NCI-H1417 treated with DMSO at 0.1 percent for 48 hours (cell line): ENCODE data around the gene COL19A1.

Source experiments
- DNase-seq: peaks from one replicate; lab custom pipeline; 2025; lab: John Stamatoyannopoulos, UW

The COL19A1 gene

DNA sequence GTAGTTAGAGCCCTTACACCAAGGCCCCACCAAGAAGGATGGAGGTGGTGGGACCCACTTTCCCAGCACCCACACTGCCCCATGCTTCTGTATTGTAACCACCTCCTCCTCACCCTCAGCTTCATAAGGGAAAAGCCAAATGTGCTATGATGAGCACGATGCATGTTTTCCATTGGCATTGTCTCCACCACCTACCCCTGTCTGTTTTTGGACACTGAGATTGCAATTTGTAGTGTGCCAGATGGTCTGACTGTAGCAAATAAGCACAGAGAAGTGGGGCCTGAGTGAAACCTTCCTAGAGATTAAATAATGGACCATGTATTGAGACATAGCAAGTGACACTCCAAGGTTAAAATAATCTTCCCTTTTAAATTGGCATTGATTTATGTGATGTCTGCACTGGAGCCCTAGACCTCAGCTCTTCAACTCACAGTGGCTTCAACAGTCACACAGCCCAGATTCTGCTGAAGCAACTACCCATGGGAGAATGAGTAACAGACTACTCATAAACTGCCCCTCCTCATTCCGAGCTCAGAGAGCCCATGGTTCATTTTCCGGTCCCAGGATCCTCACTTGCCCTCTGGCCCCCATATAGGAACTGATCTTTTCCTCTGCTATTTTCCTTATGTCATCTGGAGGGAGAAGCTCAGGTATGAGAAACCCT, 258.7 kb downstream of the COL19A1 start:
- no peak for DNase-seq

DNA sequence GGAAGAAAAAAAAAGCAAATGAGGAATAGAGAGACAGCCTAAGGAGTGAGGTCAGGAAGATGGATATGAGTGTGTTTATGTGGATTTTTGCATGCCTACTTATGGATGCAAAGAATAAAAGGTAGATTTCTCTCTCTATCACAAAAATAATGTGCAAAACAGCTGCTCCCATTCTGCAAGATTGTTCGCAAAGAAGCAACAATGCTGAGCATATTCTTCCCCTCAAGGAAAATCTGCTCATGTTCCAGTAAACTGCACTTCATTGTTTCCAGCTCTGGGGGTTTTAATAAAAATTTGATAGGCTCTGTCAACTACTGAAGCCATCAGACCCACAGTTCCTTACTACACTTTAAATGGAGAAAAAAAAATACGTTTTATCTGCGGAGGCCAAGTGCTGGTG, 259.2 kb downstream of the COL19A1 start:
- no peak for DNase-seq

DNA sequence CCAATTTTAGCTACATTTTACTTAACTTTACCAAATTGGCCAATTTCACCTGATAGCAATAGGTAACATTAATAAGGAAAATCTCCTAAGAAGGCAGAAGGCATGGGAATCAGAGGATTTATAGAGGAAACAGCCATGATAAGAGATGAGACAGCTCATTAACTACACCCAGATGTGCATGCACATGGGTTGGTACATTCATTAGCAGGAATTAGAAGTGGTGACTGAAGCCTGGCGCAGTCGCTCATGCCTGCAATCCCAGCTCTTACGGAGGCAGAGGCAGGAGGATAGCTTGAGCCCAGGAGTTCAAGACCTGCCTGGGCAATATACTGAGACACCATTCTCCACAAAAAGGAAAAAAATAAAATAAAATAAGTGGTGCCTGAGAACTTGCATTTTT, 263.0 kb downstream of the COL19A1 start:
- DNase-seq, result no peak

DNA sequence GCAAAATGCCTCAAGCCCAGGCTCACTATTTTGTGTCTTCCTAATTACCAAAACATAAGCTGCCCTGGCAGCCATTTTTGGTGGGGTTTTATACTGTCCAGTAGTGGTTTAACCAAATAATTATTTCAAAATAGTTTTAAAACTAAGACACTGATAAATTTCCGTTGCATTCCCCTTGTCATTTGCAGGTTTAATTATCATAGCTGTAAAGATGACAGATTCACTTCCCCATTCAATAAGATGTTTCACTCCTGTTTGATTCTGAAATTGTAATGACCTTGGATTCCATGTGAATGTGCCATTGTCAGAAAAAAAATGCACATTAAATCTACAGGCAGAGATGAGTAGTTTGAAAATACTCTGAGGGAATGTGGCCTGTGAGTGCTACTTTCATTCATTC, 264.5 kb downstream of the COL19A1 start:
- DNase-seq, result no peak

DNA sequence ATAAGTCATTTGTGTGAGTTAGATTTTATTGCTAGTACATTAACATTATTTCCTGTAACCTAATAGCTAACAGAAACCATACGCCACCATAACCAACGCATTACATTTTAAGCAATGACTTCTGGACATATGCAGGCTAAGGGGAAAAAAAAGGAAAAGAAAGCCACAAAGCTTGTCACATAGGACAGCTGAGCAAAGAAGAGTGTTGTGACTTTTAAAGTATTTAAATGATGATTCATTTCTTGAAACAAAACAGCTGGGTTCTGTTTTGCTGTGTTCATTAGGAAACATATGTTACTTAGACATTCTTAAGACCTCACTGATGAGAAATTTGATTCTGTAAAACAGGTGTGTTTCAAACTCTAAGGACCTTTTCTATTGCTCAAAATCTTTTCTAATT, 265.2 kb downstream of the COL19A1 start:
- no peak for DNase-seq

GRCh38 chr6:70133246-70133645, 266.9 kb downstream of the COL19A1 start:
- no peak for DNase-seq

- DNase-seq, result no peak
Measured at GRCh38 chr6:70134542-70134941, 268.2 kb downstream of the COL19A1 start.

GRCh38 chr6:70135219-70136160, 269.1 kb downstream of the COL19A1 start:
- no peak for DNase-seq

DNA sequence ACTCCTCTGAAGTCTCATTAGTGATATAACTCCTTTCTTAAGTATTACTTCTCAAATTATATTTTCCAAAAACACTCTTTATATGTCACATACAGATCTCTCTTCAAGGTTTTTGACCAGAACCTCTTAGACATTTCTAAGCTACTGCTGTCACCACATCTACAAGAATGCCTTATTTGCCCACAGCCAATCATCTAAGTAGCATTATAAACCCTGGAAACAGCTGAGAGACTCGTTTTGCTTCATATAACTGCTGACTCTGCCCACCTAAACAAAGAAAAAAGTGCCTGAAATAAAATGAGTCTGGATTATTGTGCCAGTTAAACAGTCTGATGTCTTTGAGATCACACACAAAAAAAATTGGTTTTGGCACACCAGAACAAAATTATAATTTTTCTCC, 270.6 kb downstream of the COL19A1 start:
- no peak for DNase-seq

DNA sequence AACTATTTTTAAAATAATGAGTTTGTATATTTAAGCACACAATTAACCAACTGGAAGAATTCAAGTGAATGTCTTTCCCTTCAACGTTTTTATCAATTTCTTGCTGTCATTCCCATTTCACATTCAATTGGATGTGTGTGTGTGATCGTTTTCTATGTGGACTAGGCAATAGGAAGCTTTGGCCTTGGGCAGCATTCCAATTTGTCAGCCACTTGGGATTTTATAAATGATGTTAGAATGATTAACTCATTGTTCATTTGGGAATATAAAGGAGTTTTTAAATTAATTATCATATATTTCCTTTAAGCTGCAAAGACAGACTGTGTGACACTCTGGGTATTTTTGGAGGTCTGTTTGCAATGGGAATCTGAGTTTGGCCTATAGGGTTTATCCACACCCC, 274.1 kb downstream of the COL19A1 start:
- DNase-seq, result no peak

DNA sequence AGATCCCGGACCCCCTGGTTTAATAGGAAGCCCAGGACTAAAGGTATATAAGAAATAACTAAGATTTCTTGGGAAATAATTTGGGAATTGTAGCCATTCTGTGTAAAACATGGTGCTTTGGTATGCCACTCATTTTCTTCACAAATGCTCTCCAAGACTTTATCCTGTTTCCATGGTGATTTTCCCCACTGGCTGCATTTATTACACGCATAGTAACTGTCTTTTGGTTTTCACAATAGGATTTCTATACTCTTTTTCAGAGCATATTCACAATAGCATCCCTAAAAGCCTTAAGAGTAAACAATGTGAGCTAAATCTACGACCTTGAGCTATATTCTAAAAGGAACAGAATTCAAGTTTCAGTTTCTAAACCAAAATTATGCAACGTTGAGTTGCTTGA, 275.7 kb downstream of the COL19A1 start:
- no peak for DNase-seq

- no peak for DNase-seq
Measured at GRCh38 chr6:70145178-70145577, 278.8 kb downstream of the COL19A1 start.

DNA sequence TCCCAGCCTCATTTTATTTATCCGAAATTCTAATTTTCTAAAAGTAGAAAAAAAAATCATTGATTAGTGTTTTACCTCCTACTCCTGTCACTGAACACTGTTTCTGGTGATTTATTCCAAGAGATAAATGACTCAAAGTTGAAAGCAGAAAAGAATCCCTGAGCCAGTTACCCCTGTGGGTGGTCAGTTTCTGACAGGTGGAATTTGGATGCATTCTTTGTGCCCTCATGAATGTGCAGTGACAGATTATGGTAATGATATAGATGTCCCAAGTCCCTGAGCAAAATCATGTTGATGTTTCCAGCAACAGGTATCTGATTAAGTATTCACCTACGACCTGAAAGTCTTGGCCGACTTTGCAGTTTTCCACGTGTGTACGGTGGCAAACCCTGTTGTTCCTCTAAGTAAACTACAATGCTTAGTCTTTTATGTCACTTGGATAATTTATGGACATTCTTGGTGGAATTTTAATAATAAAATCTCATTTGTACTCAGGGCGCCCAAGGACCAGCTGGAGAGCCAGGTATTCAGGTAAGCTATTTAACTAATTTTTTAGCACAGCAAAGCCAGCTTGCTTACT, 282.9 kb downstream of the COL19A1 start:
- DNase-seq, result no peak

DNA sequence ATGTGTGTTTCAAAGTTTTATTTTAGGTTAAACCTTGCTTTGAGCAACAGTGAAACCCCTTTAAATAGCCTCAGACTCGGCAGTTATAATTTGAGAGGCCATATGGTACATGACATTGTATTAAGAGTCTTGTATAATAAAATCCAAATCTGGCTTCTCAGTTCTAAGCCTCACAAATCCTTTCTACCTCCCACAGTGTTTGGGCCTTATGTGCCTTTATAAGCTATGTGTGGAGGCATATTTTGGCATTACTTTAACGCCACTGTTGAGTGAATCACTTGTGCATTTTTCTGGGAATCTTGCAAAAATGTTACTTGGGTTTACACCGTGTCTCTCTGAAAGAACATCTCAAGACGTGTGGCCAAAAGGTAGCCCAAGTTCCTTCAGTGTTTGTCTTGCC, 284.2 kb downstream of the COL19A1 start:
- no peak for DNase-seq

GRCh38 chr6:70151616-70152015, 285.3 kb downstream of the COL19A1 start:
- DNase-seq, result no peak

- no peak for DNase-seq
Measured at GRCh38 chr6:70152786-70153185, 286.4 kb downstream of the COL19A1 start.

DNA sequence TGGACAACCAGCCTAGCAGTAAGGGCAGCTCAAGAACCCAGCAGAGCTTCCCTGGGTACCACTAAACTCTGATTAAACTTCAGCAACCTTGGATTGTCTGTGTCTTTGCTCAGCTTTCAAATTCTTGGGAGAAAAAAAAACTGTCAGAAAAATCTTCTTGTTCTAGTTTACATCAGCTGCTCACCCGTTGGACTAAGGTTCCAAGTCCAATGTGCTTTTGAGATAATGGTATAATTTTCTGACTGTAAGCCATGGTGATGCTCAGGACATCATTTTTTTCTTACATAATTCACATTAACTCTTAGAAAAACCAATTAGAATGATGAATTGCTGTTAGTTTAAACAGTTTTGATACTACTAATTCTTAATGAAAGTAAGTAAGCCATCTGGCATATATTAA, 290.7 kb downstream of the COL19A1 start:
- DNase-seq, result no peak

DNA sequence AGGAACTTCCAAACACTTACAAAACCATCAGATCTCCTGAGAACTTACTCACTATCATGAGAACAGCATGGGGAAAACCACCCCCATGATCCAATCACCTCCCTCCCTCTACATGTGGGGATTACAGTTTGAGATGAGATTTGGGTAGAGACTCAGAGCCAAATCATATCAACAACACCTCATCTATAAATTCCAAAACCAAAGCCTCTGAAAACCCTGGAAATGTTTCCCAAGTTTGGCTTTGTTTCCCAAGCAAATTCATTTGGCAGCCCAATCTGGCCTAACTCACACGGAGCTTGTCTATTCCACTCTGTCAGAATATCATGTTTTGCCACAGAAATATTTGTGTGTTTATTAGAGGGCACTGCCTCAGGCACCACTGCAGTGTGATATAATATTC, 293.9 kb downstream of the COL19A1 start:
- DNase-seq, result no peak

DNA sequence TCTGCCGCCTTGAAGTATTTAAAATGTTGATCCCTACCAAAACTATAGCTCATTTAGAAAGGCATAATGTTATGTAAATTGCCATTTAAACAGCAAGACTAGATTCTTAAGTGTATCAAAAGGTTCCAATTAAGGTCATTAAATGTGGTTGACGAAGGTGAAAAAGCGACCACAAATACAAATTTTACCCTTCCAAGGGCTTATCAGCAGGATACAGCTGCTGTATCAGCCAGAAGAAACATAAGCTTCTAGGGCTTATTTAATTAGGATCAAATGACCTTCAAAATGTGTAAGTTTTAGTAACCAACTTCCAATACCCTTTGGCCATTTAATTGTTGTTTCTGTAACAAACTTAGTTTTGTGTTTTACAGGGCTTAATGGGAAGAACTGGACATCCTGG, 296.6 kb downstream of the COL19A1 start:
- no peak for DNase-seq

- no peak for DNase-seq
Measured at GRCh38 chr6:70163795-70164194, 297.4 kb downstream of the COL19A1 start.

GRCh38 chr6:70164556-70164955, 298.2 kb downstream of the COL19A1 start:
- no peak for DNase-seq

- DNase-seq, result peak; percentile 9
Measured at GRCh38 chr6:70166088-70166958, 300.0 kb downstream of the COL19A1 start.
